Measurements from ENCODE around the gene HSPB6. TPM values are rescaled to one million over a fixed set of nuclear protein-coding genes. Genes with fewer than 3 reads are reported as not detected.

The HSPB6 gene
- total RNA-seq, 2 experiments from 2014 or later: 0.53 to 0.93 TPM

- H3K27me3 Mint-ChIP-seq: no peaks in the 10 kb centered on the region
- ATAC-seq: peak; percentile 81
- H3K4me3 Mint-ChIP-seq: peak within 1 kb of the TSS; percentile 89
- H3K27ac Mint-ChIP-seq: peak within 1 kb of the TSS; percentile 94
- ChIA-PET CTCF (interaction anchor here (0.5 to 2.0 kb wide), 16 partner anchors 9 to 682 kb away, joined by 3 to 7 read pairs (median 3); partner anchors contain the start of genes ALKBH6 and PROSER3), POLR2A (interaction anchor here (0.6 to 1.0 kb wide), 7 partner anchors 9 to 266 kb away, joined by 3 to 5 read pairs (median 3); partner anchors contain the start of gene ALKBH6)
- DNase-seq: peak; percentile 99
- H3K36me3 Mint-ChIP-seq (ENCODE audit: low read depth): peaks cover 17% of the 10 kb centered on the region
- peaks cover 40% of the 10 kb centered on the region for H3K4me1 Mint-ChIP-seq
- intact Hi-C loops (cut with DNase I, micrococcal nuclease): loop anchor here (1.0 to 10.0 kb wide), 4 partner anchors 10 to 604 kb away; partner anchors contain the start of genes ARHGAP33 (in 2 of the 2), PROSER3 (in 2 of the 2) and FXYD7 (in 1 of the 2)
- no peaks in the 10 kb centered on the region for H3K9me3 Mint-ChIP-seq (ENCODE audit: low read depth)
These were observed 8.5 kb downstream of the HSPB6 start, which contains the start of gene LIN37 for GRCh38 chr19:35748106-35749020. TSS of gene LIN37 (plus strand) at chr19:35748576. CDS start at chr19:35748725, 149 bp downstream.

GRCh38 chr19:35746531-35746930, 10.3 kb downstream of the HSPB6 start:
- ATAC-seq: no peak
- H3K27me3 Mint-ChIP-seq: no peaks in the 10 kb centered on the region
- H3K9me3 Mint-ChIP-seq (ENCODE audit: low read depth): no peaks in the 10 kb centered on the region
- peak overlapping the region; percentile 100 for H3K27ac Mint-ChIP-seq
- no peak for DNase-seq
- peaks cover 28% of the 10 kb centered on the region for H3K36me3 Mint-ChIP-seq (ENCODE audit: low read depth)
- peaks cover 51% of the 10 kb centered on the region for H3K4me1 Mint-ChIP-seq
- intact Hi-C loops (cut with DNase I, micrococcal nuclease): loop anchor here in 1 of 2 experiments (10.0 kb wide), 1 partner anchor 602 kb away; the partner anchor contains the start of gene FXYD7
- H3K4me3 Mint-ChIP-seq: peak overlapping the region; percentile 99
- POLR2A ChIA-PET: no interaction called here
- CTCF ChIA-PET: no interaction called here

DNA sequence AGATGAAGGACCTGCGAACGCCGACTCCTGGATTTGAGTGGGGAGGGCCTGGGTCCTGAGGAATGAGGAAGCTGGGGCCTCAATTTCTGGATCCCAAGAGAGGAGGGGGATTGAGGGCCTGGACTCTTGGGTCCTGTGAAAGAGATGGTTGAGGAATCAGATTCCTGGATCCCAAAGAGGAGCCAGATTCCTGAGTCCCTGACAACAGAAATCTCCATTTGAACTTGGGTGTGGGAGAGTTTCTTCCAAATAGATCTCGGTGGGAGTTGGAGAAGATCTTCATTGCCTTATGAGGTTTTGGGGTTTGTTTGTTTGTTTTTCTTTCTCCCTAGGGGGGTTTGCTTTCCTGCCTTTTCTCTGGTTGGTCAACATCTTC, 10.8 kb downstream of the HSPB6 start:
- ChIA-PET CTCF (interaction anchor here (1.5 to 1.6 kb wide), 2 partner anchors 124 to 185 kb away, joined by 4 to 5 read pairs; no protein-coding TSS in a partner anchor), POLR2A (interaction anchor here (0.5 to 1.0 kb wide), 3 partner anchors 113 to 749 kb away, joined by 4 to 5 read pairs (median 5); no protein-coding TSS in a partner anchor)
- peak overlapping the region; percentile 99 for H3K4me3 Mint-ChIP-seq
- no peaks in the 10 kb centered on the region for H3K27me3 Mint-ChIP-seq
- peak overlapping the region; percentile 100 for H3K27ac Mint-ChIP-seq
- no peak for DNase-seq
- peaks cover 28% of the 10 kb centered on the region for H3K36me3 Mint-ChIP-seq (ENCODE audit: low read depth)
- H3K4me1 Mint-ChIP-seq: peaks cover 51% of the 10 kb centered on the region
- no peaks in the 10 kb centered on the region for H3K9me3 Mint-ChIP-seq (ENCODE audit: low read depth)
- no peak for ATAC-seq
- intact Hi-C loops (cut with DNase I, micrococcal nuclease): loop anchor here in 1 of 2 experiments (10.0 kb wide), 1 partner anchor 601 kb away; the partner anchor contains the start of gene FXYD7

DNA sequence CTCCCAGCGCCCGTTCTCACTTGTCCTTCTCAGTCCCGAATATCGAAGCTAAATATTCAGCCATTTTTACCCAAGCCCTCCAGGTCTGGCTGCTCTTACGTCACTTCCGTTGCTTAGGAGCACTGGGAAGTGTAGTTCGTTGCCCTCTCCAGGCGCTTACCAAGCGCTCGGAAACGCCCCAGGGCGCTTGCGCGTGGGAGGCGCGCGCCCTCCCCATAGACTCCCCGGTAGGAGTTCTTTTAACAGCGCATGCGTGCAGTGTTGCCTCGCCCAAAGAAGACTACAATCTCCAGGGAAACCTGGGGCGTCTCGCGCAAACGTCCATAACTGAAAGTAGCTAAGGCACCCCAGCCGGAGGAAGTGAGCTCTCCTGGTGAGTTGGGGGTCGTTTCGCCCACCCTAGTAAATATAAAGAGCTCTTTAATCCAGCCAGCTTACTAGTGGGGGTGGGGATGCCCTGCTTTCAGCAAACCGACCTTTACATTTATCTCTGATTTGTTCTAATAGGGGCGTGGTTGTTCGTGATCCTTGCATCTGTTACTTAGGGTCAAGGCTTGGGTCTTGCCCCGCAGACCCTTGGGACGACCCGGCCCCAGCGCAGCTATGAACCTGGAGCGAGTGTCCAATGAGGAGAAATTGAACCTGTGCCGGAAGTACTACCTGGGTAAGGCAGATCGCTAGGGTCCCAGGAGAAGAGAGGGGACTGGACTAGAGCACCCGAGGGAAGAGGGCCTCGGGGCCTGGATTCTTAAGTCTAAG, 11.3 kb downstream of the HSPB6 start, which contains the start of the genes PSENEN and U2AF1L4:
PSENEN (plus strand) TSS at position 324 of the 759 bp plus-strand sequence; CDS start at position 604, 280 bp downstream.
U2AF1L4 (minus strand) TSS at position 91 of the 759 bp plus-strand sequence; CDS start at position 64, 27 bp downstream.
- DNase-seq (peak; percentile 97), ATAC-seq (peak; percentile 51)
- Mint-ChIP-seq H3K9me3 (ENCODE audit: low read depth) (no peaks in the 10 kb centered on the region), H3K36me3 (ENCODE audit: low read depth) (peaks cover 30% of the 10 kb centered on the region), H3K4me1 (peaks cover 51% of the 10 kb centered on the region), H3K4me3 (peak within 1 kb of the TSS; percentile 99), H3K27me3 (no peaks in the 10 kb centered on the region), H3K27ac (peak within 1 kb of the TSS; percentile 100)
- intact Hi-C loops (cut with DNase I, micrococcal nuclease): loop anchor here (1.0 to 10.0 kb wide), 8 partner anchors 28 to 601 kb away; partner anchors contain the start of genes ARHGAP33 (in 2 of the 2), FXYD7 (in 1 of the 2) and TBCB (in 1 of the 2)
- CTCF ChIA-PET: interaction anchor here (1.0 to 2.0 kb wide), 5 partner anchors 24 to 186 kb away, joined by 3 to 8 read pairs (median 4); no protein-coding TSS in a partner anchor
- POLR2A ChIA-PET: interaction anchor here (0.5 to 2.3 kb wide), 6 partner anchors 27 to 749 kb away, joined by 4 to 13 read pairs (median 5); no protein-coding TSS in a partner anchor

- no peaks in the 10 kb centered on the region for H3K9me3 Mint-ChIP-seq (ENCODE audit: low read depth)
- H3K27me3 Mint-ChIP-seq: no peaks in the 10 kb centered on the region
- ATAC-seq (peak; percentile 57), DNase-seq (peak; percentile 96)
- CTCF ChIA-PET: interaction anchor here (0.6 to 2.0 kb wide), 8 partner anchors 23 to 398 kb away, joined by 3 to 8 read pairs (median 4); no protein-coding TSS in a partner anchor
- H3K27ac Mint-ChIP-seq: peak overlapping the region; percentile 100
- intact Hi-C loops (cut with DNase I, micrococcal nuclease): loop anchor here (1.0 to 10.0 kb wide), 14 partner anchors 27 to 600 kb away; partner anchors contain the start of genes ARHGAP33 (in 2 of the 2), ETV2 (in 1 of the 2), FXYD7 (in 1 of the 2) and SDHAF1 (in 1 of the 2)
- H3K4me3 Mint-ChIP-seq: peak overlapping the region; percentile 99
- peaks cover 30% of the 10 kb centered on the region for H3K36me3 Mint-ChIP-seq (ENCODE audit: low read depth)
- POLR2A ChIA-PET: interaction anchor here (1.0 to 2.3 kb wide), 4 partner anchors 26 to 187 kb away, joined by 4 to 13 read pairs (median 8); no protein-coding TSS in a partner anchor
- H3K4me1 Mint-ChIP-seq: peaks cover 49% of the 10 kb centered on the region
These were observed 12.2 kb downstream of the HSPB6 start for GRCh38 chr19:35744430-35745327.

DNA sequence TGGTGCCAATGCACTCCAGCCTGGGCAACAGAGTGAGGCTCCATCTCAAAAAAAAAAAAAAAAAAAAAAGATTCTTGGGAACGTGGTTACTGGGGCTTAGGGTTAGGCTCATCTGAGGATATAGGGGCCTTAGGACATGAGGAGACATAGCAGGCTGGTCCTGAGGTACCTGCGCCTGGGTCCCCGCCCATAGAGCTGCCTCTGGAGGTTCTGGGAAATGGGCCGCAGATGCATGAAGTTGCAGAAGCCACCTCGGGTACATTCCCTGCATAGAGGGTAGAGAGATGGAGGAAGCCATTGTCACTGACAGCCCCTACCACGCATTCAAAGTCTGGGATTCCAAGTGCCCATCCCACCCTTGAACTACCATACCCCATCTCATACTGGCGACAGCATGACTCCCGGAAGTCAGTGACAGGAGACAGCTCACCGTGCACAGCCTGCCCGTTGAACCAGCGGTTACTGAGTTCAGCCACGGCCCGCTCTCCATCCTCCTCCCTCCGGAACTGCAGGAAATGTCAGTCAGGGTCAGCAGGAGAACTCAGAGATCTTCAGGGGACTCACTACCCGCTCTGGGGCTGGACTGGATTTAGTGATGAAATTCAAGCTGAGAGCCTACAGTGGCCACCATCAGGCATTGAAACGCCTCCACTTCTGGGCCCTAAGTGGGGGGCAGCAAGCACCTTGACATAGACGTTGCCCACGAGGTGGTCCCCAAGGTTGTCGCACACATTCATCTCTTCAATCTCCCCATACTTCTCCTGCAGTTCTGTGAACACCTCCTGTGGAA, 13.0 kb downstream of the HSPB6 start:
- Mint-ChIP-seq H3K9me3 (ENCODE audit: low read depth) (no peaks in the 10 kb centered on the region), H3K36me3 (ENCODE audit: low read depth) (peaks cover 31% of the 10 kb centered on the region), H3K27me3 (no peaks in the 10 kb centered on the region), H3K4me3 (peak overlapping the region; percentile 99), H3K27ac (peak overlapping the region; percentile 100), H3K4me1 (peaks cover 46% of the 10 kb centered on the region)
- ATAC-seq (no peak), DNase-seq (no peak)
- ChIA-PET POLR2A (interaction anchor here (1.8 to 2.3 kb wide), 2 partner anchors 25 to 41 kb away, joined by 10 to 13 read pairs; no protein-coding TSS in a partner anchor), CTCF (interaction anchor here (1.0 to 2.0 kb wide), 5 partner anchors 22 to 186 kb away, joined by 3 to 8 read pairs (median 4); no protein-coding TSS in a partner anchor)
- intact Hi-C loops (cut with DNase I, micrococcal nuclease): loop anchor here (1.0 to 10.0 kb wide), 9 partner anchors 27 to 599 kb away; partner anchors contain the start of genes ARHGAP33 (in 2 of the 2), ETV2 (in 1 of the 2), FXYD7 (in 1 of the 2) and SDHAF1 (in 1 of the 2)

DNA sequence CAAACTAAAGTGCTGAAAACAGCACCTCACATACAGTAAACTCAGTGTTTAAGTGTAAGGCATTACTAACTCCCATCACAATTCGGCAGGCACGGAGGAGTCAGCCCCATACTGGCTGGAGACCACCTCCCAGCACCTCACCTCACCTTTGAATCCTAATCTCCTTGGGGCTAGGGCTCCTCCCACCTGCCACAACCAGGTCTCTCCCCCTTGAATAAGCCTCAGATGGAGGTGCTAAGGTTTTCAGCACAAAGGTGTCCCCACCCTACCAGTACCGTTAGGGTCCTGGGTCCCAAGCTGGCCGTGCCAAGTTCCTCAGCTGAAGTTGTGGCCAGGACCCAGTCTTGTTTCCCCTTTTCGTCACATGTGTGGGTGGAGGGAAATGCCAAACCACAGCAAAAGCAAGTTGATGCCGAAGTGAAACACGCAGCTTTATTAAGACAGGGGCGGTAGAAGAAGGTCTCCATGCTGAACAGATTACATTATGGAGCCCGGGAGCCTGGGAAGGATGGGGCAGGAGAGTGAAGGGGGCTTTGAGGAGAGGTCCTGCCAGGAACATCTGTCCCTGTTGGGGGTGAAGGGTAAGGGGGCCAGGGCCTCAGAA, 14.6 kb downstream of the HSPB6 start, which contains the start of gene IGFLR1:
IGFLR1 (minus strand) TSS at position 332 of the 604 bp plus-strand sequence. CDS start 1,272 bp downstream, outside the sequence.
- Mint-ChIP-seq H3K36me3 (ENCODE audit: low read depth) (peaks cover 41% of the 10 kb centered on the region), H3K4me1 (peaks cover 39% of the 10 kb centered on the region), H3K4me3 (peak within 1 kb of the TSS; percentile 99), H3K9me3 (ENCODE audit: low read depth) (no peaks in the 10 kb centered on the region), H3K27ac (peak within 1 kb of the TSS; percentile 96), H3K27me3 (no peaks in the 10 kb centered on the region)
- DNase-seq (peak; percentile 88), ATAC-seq (peak; percentile 1)
- ChIA-PET POLR2A (interaction anchor here (0.8 to 1.2 kb wide), 5 partner anchors 24 to 189 kb away, joined by 3 to 8 read pairs (median 6); partner anchors contain the start of gene COX6B1), CTCF (interaction anchor here (1.0 to 1.2 kb wide), 3 partner anchors 15 to 44 kb away, joined by 3 read pairs; partner anchors contain the start of gene HSPB6)
- intact Hi-C loops (cut with DNase I, micrococcal nuclease): loop anchor here (1.0 to 10.0 kb wide), 4 partner anchors 15 to 597 kb away; partner anchors contain the start of genes ETV2 (in 1 of the 2), FXYD7 (in 1 of the 2), HSPB6 (in 1 of the 2) and SDHAF1 (in 1 of the 2)

- H3K4me1 Mint-ChIP-seq: peaks cover 33% of the 10 kb centered on the region
- no peak for ATAC-seq
- peak overlapping the region; percentile 82 for H3K4me3 Mint-ChIP-seq
- intact Hi-C loops (cut with DNase I, micrococcal nuclease): loop anchor here (1.0 to 10.0 kb wide), 6 partner anchors 48 to 596 kb away; partner anchors contain the start of genes ETV2 (in 1 of the 2), FXYD7 (in 1 of the 2), POLR2I (in 1 of the 2) and SDHAF1 (in 1 of the 2)
- ChIA-PET POLR2A (interaction anchor here (1.0 to 1.3 kb wide), 7 partner anchors 12 to 49 kb away, joined by 3 to 6 read pairs (median 4); no protein-coding TSS in a partner anchor), CTCF (interaction anchor here (0.7 to 2.2 kb wide), 9 partner anchors 10 to 273 kb away, joined by 3 to 14 read pairs (median 3); partner anchors contain the start of gene ALKBH6)
- peak overlapping the region; percentile 96 for H3K27ac Mint-ChIP-seq
- peaks cover 46% of the 10 kb centered on the region for H3K36me3 Mint-ChIP-seq (ENCODE audit: low read depth)
- H3K9me3 Mint-ChIP-seq (ENCODE audit: low read depth): no peaks in the 10 kb centered on the region
- no peaks in the 10 kb centered on the region for H3K27me3 Mint-ChIP-seq
- DNase-seq: no peak
These were observed 15.7 kb downstream of the HSPB6 start for GRCh38 chr19:35741203-35741515.

Measured in activated CD4-positive, alpha-beta T cell treated with anti-CD3 and anti-CD28 coated beads for 36 hours (primary cell).